GM12878 (cell line): ENCODE data around the gene TP53RK. TPM values are rescaled to one million over a fixed set of nuclear protein-coding genes. Genes with fewer than 3 reads are reported as not detected.

Source experiments
- ATAC-seq: fragments of 200-7000 bp; cut with Tn5 transposase; 3 replicates; pipeline ENCODE4 v1.9.1; 2020; ENCODE audit warnings: mild to moderate bottlenecking, moderate library complexity
- BruUV-seq: library from RNA; stranded (reverse); fragments of 400-500 nt; replicated peaks from 2 replicates; lab custom pipeline; 2021; lab: Mats Ljungman, UMichigan
- CTCF ChIA-PET: fragments of 300-600 bp; sonication (Branson Sonifier 250); formaldehyde crosslinking; extraction: SDS; loops from one replicate; lab custom pipeline; 2021; ENCODE audit warnings: inconsistent platforms; lab: Yijun Ruan, JAX
- POLR2A ChIA-PET: fragments of 350-600 bp; formaldehyde crosslinking; extraction: SDS; loops from one replicate; lab custom pipeline; 2021; ENCODE audit warnings: inconsistent platforms; lab: Charles Lee
- RAD21 ChIA-PET: fragments of 300-600 bp; sonication (Branson Sonifier 250); formaldehyde crosslinking; loops from one replicate; lab custom pipeline; 2023; ENCODE audit warnings: antibody characterized with exemption; ENCODE audit not compliant: unreplicated experiment; lab: Charles Lee
- SMC1A ChIA-PET: fragments of 300-600 bp; sonication (Branson Sonifier 250); formaldehyde crosslinking; loops from one replicate; lab custom pipeline; 2023; ENCODE audit not compliant: unreplicated experiment, uncharacterized antibody; lab: Charles Lee
- DNase-seq: peaks from one replicate; pipeline ENCODE4 v3.0.0-alpha.2; 2011; ENCODE audit warnings: low read depth, low spot score
- FAIRE-seq: peaks from 3 replicates; lab custom pipeline; 2011; peaks lifted over from hg19 to GRCh38; lab: Jason Lieb, UNC
- H2AFZ ChIP-seq: 2 replicates; pipeline ENCODE4 v1.6.0; 2011; ENCODE audit warnings: low read depth, low read length, control low read depth; ENCODE audit not compliant: control insufficient read depth
- H3K27ac ChIP-seq: 2 replicates; pipeline ENCODE4 v1.5.1; 2011; ENCODE audit warnings: control low read depth; ENCODE audit not compliant: control insufficient read depth, insufficient read depth
- H3K27me3 ChIP-seq, 2 experiments: replicated peaks in 1 of 2; 2 replicates each; pipeline versions ENCODE4 v1.6.0 to v1.6.1; 2011; ENCODE audit warnings: low read length in 1 of 2; ENCODE audit not compliant: control insufficient read depth in 2 of 2, insufficient read depth in 2 of 2
- H3K36me3 ChIP-seq, 2 experiments: 2 replicates each; pipeline ENCODE4 v1.5.1; 2011; ENCODE audit warnings: low read length in 1 of 2; ENCODE audit not compliant: control insufficient read depth in 2 of 2, insufficient read depth in 2 of 2
- H3K4me1 ChIP-seq: 2 replicates; pipeline ENCODE4 v1.6.1; 2011; ENCODE audit warnings: mild to moderate bottlenecking, low read length, moderate library complexity, mixed read lengths; ENCODE audit not compliant: control insufficient read depth, insufficient read depth
- H3K4me2 ChIP-seq: 2 replicates; pipeline ENCODE4 v1.6.0; 2011; ENCODE audit warnings: control low read depth; ENCODE audit not compliant: control insufficient read depth, insufficient read depth
- H3K4me3 ChIP-seq: fragments of 200-600 bp; sonication (generic); 2 replicates; pipeline ENCODE4 v1.5.1; 2016
- H3K79me2 ChIP-seq: 2 replicates; pipeline ENCODE4 v1.6.0; 2011; ENCODE audit warnings: low read length; ENCODE audit not compliant: control insufficient read depth, insufficient read depth
- H3K9ac ChIP-seq: 2 replicates; pipeline ENCODE4 v1.8.0; 2011; ENCODE audit warnings: low read length, control low read depth, mixed read lengths; ENCODE audit not compliant: control insufficient read depth, insufficient read depth
- H3K9me3 ChIP-seq: replicated peaks from 3 replicates; pipeline ENCODE4 v1.5.1; 2011; ENCODE audit warnings: mild to moderate bottlenecking, low read length; ENCODE audit not compliant: control insufficient read depth, insufficient read depth
- H4K20me1 ChIP-seq: 2 replicates; pipeline ENCODE4 v1.6.0; 2011; ENCODE audit not compliant: control insufficient read depth, insufficient read depth
- CBX3 ChIP-seq: fragments of 200-600 bp; sonication (generic); IDR thresholded peaks from 2 replicates; pipeline ENCODE4 v1.6.1; 2016; ENCODE audit warnings: low read depth, borderline replicate concordance
- EED ChIP-seq: sonication (generic); IDR thresholded peaks from 2 replicates; pipeline ENCODE4 v1.6.1; 2016; ENCODE audit warnings: antibody characterized with exemption, low read depth
- GABPA ChIP-seq: IDR thresholded peaks from 2 replicates; pipeline ENCODE4 v1.6.1; 2014; ENCODE audit warnings: antibody characterized with exemption, low read depth, mild to moderate bottlenecking, inconsistent platforms
- HDAC2 ChIP-seq: fragments of 200-600 bp; sonication (generic); IDR thresholded peaks from 2 replicates; pipeline ENCODE4 v1.6.1; 2017
- IRF3 ChIP-seq: fragments of 450-650 bp; IDR thresholded peaks from 2 replicates; pipeline ENCODE4 v1.6.1; 2014; ENCODE audit warnings: mild to moderate bottlenecking
- MTA2 ChIP-seq: fragments of 450-650 bp; IDR thresholded peaks from 2 replicates; pipeline ENCODE4 v1.6.1; 2016; ENCODE audit warnings: low read depth, mild to moderate bottlenecking, moderate library complexity
- MXI1 ChIP-seq: fragments of 150-350 bp; IDR thresholded peaks from 2 replicates; pipeline ENCODE4 v1.6.1; 2011; ENCODE audit warnings: low read depth, mild to moderate bottlenecking, inconsistent platforms, low read length, improper control_type of control experiment
- POLR2AphosphoS2 ChIP-seq: IDR thresholded peaks from 2 replicates; pipeline ENCODE4 v1.6.1; 2011; ENCODE audit warnings: low read depth, mild to moderate bottlenecking, low read length, improper control_type of control experiment, moderate library complexity
- RCOR1 ChIP-seq: conservative IDR thresholded peaks from 2 replicates; pipeline ENCODE4 v1.6.1; 2012; ENCODE audit warnings: low read depth, low read length, improper control_type of control experiment
- SMAD1 ChIP-seq: fragments of 450-650 bp; IDR thresholded peaks from 2 replicates; pipeline ENCODE4 v1.6.1; 2018; ENCODE audit warnings: mild to moderate bottlenecking, low read depth; ENCODE audit not compliant: partially characterized antibody
- STAT3 ChIP-seq: IDR thresholded peaks from 2 replicates; pipeline ENCODE4 v1.6.1; 2011; ENCODE audit warnings: low read depth, low read length, improper control_type of control experiment
- ZBTB40 ChIP-seq: fragments of 450-650 bp; IDR thresholded peaks from 2 replicates; pipeline ENCODE4 v1.6.1; 2016; ENCODE audit warnings: mild to moderate bottlenecking, moderate library complexity, borderline replicate concordance
- WGBS: methylation state at CpG from one replicate; pipeline ENCODE4 v1.1.6; 2016; ENCODE audit warnings: low lambda C conversion rate; ENCODE audit not compliant: insufficient replicate concordance, insufficient coverage; ENCODE audit errors: missing lambda C conversion rate; 5-methylcytosine and 5-hydroxymethylcytosine counted together
- in situ Hi-C: fragments of 300-500 bp; cut with MboI; formaldehyde crosslinking; loops from 9 replicates; pipeline ENCODE4 v1.14.3; 2018; ENCODE audit warnings: mixed read lengths
- intact Hi-C: fragments of 100-400 bp; cut with micrococcal nuclease; formaldehyde crosslinking; loops from one replicate; pipeline ENCODE4 v1.14.2; 2022; ENCODE audit not compliant: unreplicated experiment
- polyA plus RNA-seq, 11 experiments: library from polyadenylated mRNA; depleted of rRNA in 4 of 11; unstranded in 6 of 11; stranded (reverse) in 5 of 11; fragments of >200 nt; fragmentation: Nextera tagmentation in 4 of 11; fragmentation: Illumina TruSeq in 1 of 11; extraction: Ambion mirVana in 4 of 11; extraction: Trizol in 1 of 11; gene quantifications; 1 replicate in 1 of 11; 2 replicates in 10 of 11; pipeline versions ENCODE4 v1.2.1 to v1.2.3, GENCODE V29; 2011 to 2016; ENCODE audit warnings: inconsistent platforms in 2 of 11, missing spikeins in 2 of 11, low read depth in 1 of 11
- total RNA-seq, 4 experiments: library from RNA; depleted of rRNA in 3 of 4; stranded (reverse); fragments of >200 nt in 3 of 4; fragmentation: Illumina TruSeq in 1 of 4; extraction: Trizol in 1 of 4; gene quantifications; 2 replicates each; pipeline versions ENCODE4 v1.2.1 to v1.2.3, GENCODE V29; 2013 to 2021
- TF ChIP-seq, protein P1 (sequence below), 3 experiments: IDR thresholded peaks in 2 of 3; conservative IDR thresholded peaks in 1 of 3; 2 replicates each; pipeline ENCODE4 v1.5.1; 2011; ENCODE audit warnings: low read depth in 3 of 3, low read length in 3 of 3, mild to moderate bottlenecking in 3 of 3, control low read depth in 2 of 3, moderate library complexity in 2 of 3, inconsistent platforms in 1 of 3, mixed read lengths in 1 of 3; ENCODE audit not compliant: control insufficient read depth in 2 of 3, insufficient read depth in 1 of 3; ENCODE audit errors: extremely low read depth in 1 of 3
- TF ChIP-seq, protein P2 (sequence below): fragments of 450-650 bp; formaldehyde crosslinking; IDR thresholded peaks from 2 replicates; pipeline ENCODE4 v1.4.0; 2022; ENCODE audit warnings: mild to moderate bottlenecking, moderate library complexity

TP53RK gene
- total and polyA plus RNA-seq, 10 of the 15 experiments (the other 5 are each of a cell fraction or from before 2014, with no cell fraction given) = 3.8 to 23.1 (median 16.1) TPM

DNA sequence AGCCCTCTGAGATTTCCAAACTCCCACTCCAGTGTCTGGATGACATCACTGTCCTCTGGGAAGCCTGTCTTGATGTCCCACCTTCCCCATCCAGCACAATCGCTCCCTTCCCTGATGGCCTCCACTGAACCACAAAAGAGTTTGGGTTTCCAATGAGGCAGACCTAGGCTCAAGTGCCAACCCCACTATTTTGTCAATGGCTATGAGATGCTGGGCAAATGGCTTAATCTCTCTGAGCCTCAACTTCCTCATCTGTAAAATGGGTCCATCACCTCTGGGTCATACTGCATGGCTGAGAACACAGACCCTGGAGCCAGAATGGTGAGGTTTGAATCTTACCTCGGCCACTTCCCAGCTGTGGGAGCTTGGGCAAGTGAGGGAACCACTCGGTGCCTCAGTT lies 49.7 kb downstream of the TP53RK start (continued):
- TF ChIP-seq CBX3 = no peak
- no peak for TF ChIP-seq ZBTB40
- TF ChIP-seq MTA2 = no peak
- TF ChIP-seq, protein P1, sequence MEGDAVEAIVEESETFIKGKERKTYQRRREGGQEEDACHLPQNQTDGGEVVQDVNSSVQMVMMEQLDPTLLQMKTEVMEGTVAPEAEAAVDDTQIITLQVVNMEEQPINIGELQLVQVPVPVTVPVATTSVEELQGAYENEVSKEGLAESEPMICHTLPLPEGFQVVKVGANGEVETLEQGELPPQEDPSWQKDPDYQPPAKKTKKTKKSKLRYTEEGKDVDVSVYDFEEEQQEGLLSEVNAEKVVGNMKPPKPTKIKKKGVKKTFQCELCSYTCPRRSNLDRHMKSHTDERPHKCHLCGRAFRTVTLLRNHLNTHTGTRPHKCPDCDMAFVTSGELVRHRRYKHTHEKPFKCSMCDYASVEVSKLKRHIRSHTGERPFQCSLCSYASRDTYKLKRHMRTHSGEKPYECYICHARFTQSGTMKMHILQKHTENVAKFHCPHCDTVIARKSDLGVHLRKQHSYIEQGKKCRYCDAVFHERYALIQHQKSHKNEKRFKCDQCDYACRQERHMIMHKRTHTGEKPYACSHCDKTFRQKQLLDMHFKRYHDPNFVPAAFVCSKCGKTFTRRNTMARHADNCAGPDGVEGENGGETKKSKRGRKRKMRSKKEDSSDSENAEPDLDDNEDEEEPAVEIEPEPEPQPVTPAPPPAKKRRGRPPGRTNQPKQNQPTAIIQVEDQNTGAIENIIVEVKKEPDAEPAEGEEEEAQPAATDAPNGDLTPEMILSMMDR (IDR thresholded peaks at IDR 0.05 in 2 of 3, conservative IDR thresholded peaks at IDR 0.05 in 1 of 3; ENCODE audit: control insufficient read depth in 2 of 3, extremely low read depth in 1 of 3, insufficient read depth in 1 of 3, low read depth in 3 of 3, low read length in 3 of 3) = no peak

DNA sequence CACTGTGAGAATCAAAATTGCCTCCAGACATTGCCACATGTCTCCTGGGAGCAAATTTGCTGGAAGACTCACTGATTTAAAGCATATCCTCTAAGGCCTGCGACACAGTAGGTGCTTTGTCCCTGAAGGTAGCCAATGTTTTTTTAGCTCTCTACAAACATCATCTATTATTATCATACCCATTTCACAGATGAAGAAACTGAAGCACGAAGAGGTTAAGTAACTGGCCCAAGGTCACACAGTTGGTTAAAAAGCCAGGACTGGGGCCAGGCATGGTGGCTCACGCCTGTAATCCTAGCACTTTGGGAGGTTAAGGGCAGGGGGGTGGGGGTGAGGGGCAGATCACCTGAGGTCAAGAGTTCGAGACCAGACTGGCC lies 50.4 kb downstream of the TP53RK start:
- no peak for FAIRE-seq
- no peak for TF ChIP-seq STAT3
- TF ChIP-seq EED = no peak
- TF ChIP-seq IRF3 = no peak
- TF ChIP-seq, protein P2, sequence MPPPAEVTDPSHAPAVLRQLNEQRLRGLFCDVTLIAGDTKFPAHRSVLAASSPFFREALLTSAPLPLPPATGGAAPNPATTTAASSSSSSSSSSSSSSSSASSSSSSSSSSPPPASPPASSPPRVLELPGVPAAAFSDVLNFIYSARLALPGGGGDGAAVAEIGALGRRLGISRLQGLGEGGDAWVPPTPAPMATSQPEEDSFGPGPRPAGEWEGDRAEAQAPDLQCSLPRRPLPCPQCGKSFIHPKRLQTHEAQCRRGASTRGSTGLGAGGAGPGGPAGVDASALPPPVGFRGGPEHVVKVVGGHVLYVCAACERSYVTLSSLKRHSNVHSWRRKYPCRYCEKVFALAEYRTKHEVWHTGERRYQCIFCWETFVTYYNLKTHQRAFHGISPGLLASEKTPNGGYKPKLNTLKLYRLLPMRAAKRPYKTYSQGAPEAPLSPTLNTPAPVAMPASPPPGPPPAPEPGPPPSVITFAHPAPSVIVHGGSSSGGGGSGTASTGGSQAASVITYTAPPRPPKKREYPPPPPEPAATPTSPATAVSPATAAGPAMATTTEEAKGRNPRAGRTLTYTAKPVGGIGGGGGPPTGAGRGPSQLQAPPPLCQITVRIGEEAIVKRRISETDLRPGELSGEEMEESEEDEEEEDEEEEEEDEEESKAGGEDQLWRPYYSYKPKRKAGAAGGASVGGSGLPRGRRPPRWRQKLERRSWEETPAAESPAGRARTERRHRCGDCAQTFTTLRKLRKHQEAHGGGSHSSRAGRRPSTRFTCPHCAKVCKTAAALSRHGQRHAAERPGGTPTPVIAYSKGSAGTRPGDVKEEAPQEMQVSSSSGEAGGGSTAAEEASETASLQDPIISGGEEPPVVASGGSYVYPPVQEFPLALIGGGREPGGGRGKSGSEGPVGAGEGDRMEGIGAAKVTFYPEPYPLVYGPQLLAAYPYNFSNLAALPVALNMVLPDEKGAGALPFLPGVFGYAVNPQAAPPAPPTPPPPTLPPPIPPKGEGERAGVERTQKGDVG (CRISPR knock-in tag) = no peak
- no peak for TF ChIP-seq MXI1
- no peak for TF ChIP-seq GABPA
- no peak for TF ChIP-seq HDAC2
- TF ChIP-seq POLR2AphosphoS2 = no peak
- no peak for TF ChIP-seq RCOR1
- no peak for TF ChIP-seq SMAD1

More for the DNA sequence above, 50.4 kb downstream of the TP53RK start:
- Histone ChIP-seq H2AFZ (no peak overlapping the region), H3K4me3 (no peak overlapping the region), H3K9ac (no peak overlapping the region), H3K9me3 (no peaks in the 10 kb centered on the region), H3K27ac (no peak overlapping the region), H3K4me2 (no peak overlapping the region), H3K4me1 (no peaks in the 10 kb centered on the region), H3K79me2 (no peaks in the 10 kb centered on the region), H3K27me3 (no peaks in the 10 kb centered on the region), H3K36me3 (no peaks in the 10 kb centered on the region), H4K20me1 (no peaks in the 10 kb centered on the region)
- DNase-seq (no peak), ATAC-seq (no peak)
- CTCF ChIA-PET = no interaction called here
- SMC1A ChIA-PET = no interaction called here
- POLR2A ChIA-PET = no interaction called here
- intact Hi-C loops (no loop called here), in situ Hi-C loops (no loop called here)
- RAD21 ChIA-PET = no interaction called here
- BruUV-seq = no TSS peak
- WGBS = 13% methylated on average over 4 of the region's 4 CpGs
